Uterus (tissue), 4 donors: Measurements from ENCODE around the gene HEATR3. TPM values are rescaled to one million over a fixed set of nuclear protein-coding genes. Genes with fewer than 3 reads are reported as not detected.

Experiments
- DNase-seq, 2 donors: peaks; one replicate each; pipeline ENCODE4 v3.0.0-alpha.2; 2019 to 2020
- H3K27ac ChIP-seq, 2 donors: fragments of 200-600 bp; sonication (generic); 1 replicate in 1 of 2; 2 replicates in 1 of 2; pipeline ENCODE4 v1.5.1; 2016 to 2018
- H3K27me3 ChIP-seq, 2 donors: fragments of 200-600 bp; sonication (generic); one replicate each; pipeline ENCODE4 v1.5.1; 2018 to 2019; ENCODE audit warnings: control low read depth in 1 of 2
- H3K36me3 ChIP-seq, 2 donors: fragments of 200-600 bp; sonication (generic); one replicate each; pipeline ENCODE4 v1.5.1; 2019; ENCODE audit warnings: control low read depth in 1 of 2
- H3K4me1 ChIP-seq, 2 donors: fragments of 200-600 bp; sonication (generic); one replicate each; pipeline ENCODE4 v1.5.1; 2018 to 2019; ENCODE audit warnings: control low read depth in 1 of 2
- H3K4me3 ChIP-seq, 2 donors: fragments of 200-600 bp; sonication (generic); 1 replicate in 1 of 2; 2 replicates in 1 of 2; pipeline ENCODE4 v1.5.1; 2018 to 2019; ENCODE audit warnings: mild to moderate bottlenecking in 1 of 2
- H3K9me3 ChIP-seq, 2 donors: fragments of 200-600 bp; sonication (generic); one replicate each; pipeline ENCODE4 v1.5.1; 2019; ENCODE audit warnings: control low read depth in 1 of 2
- POLR2A ChIP-seq, 2 donors: fragments of 450-650 bp; IDR thresholded peaks; one replicate each; pipeline ENCODE4 v1.6.1; 2016; ENCODE audit warnings: antibody characterized with exemption in 2 of 2, mild to moderate bottlenecking in 1 of 2, moderate library complexity in 1 of 2
- intact Hi-C: fragments of 100-400 bp; cut with DNase I; formaldehyde crosslinking; loops from one replicate; pipeline ENCODE4 v1.15.1; 2023; ENCODE audit warnings: low total_unique reads
- total RNA-seq, 4 donors: library from RNA; depleted of rRNA in 3 of 4; stranded (reverse); fragments of >200 nt in 3 of 4; gene quantifications; one replicate each; pipeline versions ENCODE4 v1.1.0 to v1.2.4, GENCODE V29; 2014 to 2023
- TF ChIP-seq, protein P1 (sequence below), 4 experiments: fragments of 200-600 bp in 2 of 4; fragments of 450-650 bp in 2 of 4; sonication (generic) in 2 of 4; IDR thresholded peaks; one replicate each; pipeline ENCODE4 v1.5.1; 2016 to 2019; ENCODE audit warnings: antibody characterized with exemption in 4 of 4, mild to moderate bottlenecking in 2 of 4, moderate library complexity in 1 of 4
- donor health status: DM: yes; HTN: yes; CAD: no.

HEATR3 gene
- total RNA-seq, 4 donors from 2014 or later: 8.2 to 53.0 (median 15.5) TPM

GRCh38 chr16:50058091-50058771 is 7.5 kb upstream of the HEATR3 start:
- TF ChIP-seq, protein P1, sequence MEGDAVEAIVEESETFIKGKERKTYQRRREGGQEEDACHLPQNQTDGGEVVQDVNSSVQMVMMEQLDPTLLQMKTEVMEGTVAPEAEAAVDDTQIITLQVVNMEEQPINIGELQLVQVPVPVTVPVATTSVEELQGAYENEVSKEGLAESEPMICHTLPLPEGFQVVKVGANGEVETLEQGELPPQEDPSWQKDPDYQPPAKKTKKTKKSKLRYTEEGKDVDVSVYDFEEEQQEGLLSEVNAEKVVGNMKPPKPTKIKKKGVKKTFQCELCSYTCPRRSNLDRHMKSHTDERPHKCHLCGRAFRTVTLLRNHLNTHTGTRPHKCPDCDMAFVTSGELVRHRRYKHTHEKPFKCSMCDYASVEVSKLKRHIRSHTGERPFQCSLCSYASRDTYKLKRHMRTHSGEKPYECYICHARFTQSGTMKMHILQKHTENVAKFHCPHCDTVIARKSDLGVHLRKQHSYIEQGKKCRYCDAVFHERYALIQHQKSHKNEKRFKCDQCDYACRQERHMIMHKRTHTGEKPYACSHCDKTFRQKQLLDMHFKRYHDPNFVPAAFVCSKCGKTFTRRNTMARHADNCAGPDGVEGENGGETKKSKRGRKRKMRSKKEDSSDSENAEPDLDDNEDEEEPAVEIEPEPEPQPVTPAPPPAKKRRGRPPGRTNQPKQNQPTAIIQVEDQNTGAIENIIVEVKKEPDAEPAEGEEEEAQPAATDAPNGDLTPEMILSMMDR (IDR thresholded peaks at IDR 0.05): no peak
- no peak for TF ChIP-seq POLR2A (IDR thresholded peaks at IDR 0.05)
- Histone ChIP-seq H3K9me3 (no peaks in the 10 kb centered on the region), H3K27ac (no peak overlapping the region), H3K27me3 (no peaks in the 10 kb centered on the region), H3K4me1 (no peaks in the 10 kb centered on the region), H3K36me3 (no peaks in the 10 kb centered on the region), H3K4me3 (no peak overlapping the region)
- DNase-seq: no peak
- intact Hi-C loops: no loop called here

GRCh38 chr16:50059111-50059510 is 6.7 kb upstream of the HEATR3 start:
- no peak overlapping the region for H3K27ac ChIP-seq
- no peak overlapping the region for H3K4me3 ChIP-seq
- H3K4me1 ChIP-seq: no peaks in the 10 kb centered on the region
- no peak for TF ChIP-seq POLR2A (IDR thresholded peaks at IDR 0.05)
- TF ChIP-seq, protein P1 (IDR thresholded peaks at IDR 0.05): no peak
- no peaks in the 10 kb centered on the region for H3K9me3 ChIP-seq
- no peak for DNase-seq
- H3K36me3 ChIP-seq: no peaks in the 10 kb centered on the region
- intact Hi-C loops: no loop called here
- no peaks in the 10 kb centered on the region for H3K27me3 ChIP-seq

- Histone ChIP-seq H3K9me3 (no peaks in the 10 kb centered on the region), H3K4me3 (no peak overlapping the region), H3K4me1 (no peaks in the 10 kb centered on the region), H3K36me3 (no peaks in the 10 kb centered on the region), H3K27me3 (no peaks in the 10 kb centered on the region), H3K27ac (no peak overlapping the region)
- intact Hi-C loops: no loop called here
- TF ChIP-seq, protein P1 (IDR thresholded peaks at IDR 0.05): no peak
- no peak for TF ChIP-seq POLR2A (IDR thresholded peaks at IDR 0.05)
- DNase-seq: no peak
Observed at GRCh38 chr16:50059669-50060068, 6.1 kb upstream of the HEATR3 start.

- intact Hi-C loops: no loop called here
- no peak for DNase-seq
- H3K36me3 ChIP-seq: no peaks in the 10 kb centered on the region
- no peak overlapping the region for H3K27ac ChIP-seq
- no peaks in the 10 kb centered on the region for H3K4me1 ChIP-seq
- no peak overlapping the region for H3K4me3 ChIP-seq
- H3K9me3 ChIP-seq: no peaks in the 10 kb centered on the region
- no peak for TF ChIP-seq POLR2A (IDR thresholded peaks at IDR 0.05)
- TF ChIP-seq, protein P1 (IDR thresholded peaks at IDR 0.05): no peak
- no peaks in the 10 kb centered on the region for H3K27me3 ChIP-seq
Observed at GRCh38 chr16:50061326-50061725, 4.4 kb upstream of the HEATR3 start.

- no peaks in the 10 kb centered on the region for H3K27me3 ChIP-seq
- no peaks in the 10 kb centered on the region for H3K9me3 ChIP-seq
- no peak for TF ChIP-seq POLR2A (IDR thresholded peaks at IDR 0.05)
- TF ChIP-seq, protein P1 (IDR thresholded peaks at IDR 0.05): no peak
- intact Hi-C loops: no loop called here
- no peaks in the 10 kb centered on the region for H3K36me3 ChIP-seq
- H3K27ac ChIP-seq: peak overlapping the region; percentile 95 to 98
- DNase-seq: no peak
- peak overlapping the region in 1 of 2 donors; percentile 98 for H3K4me3 ChIP-seq
- H3K4me1 ChIP-seq: peaks cover 0 to 8% of the 10 kb centered on the region in 2 donors
Observed at GRCh38 chr16:50065241-50065623, 538 bp upstream of the HEATR3 start.
